GM23338 (cell line): ENCODE results near the gene LYZL6. TPM values are rescaled to one million over a fixed set of nuclear protein-coding genes. Genes with fewer than 3 reads are reported as not detected.

Source experiments
- ATAC-seq: fragments of 200-7000 bp; cut with Tn5 transposase; 3 replicates; pipeline ENCODE4 v1.9.1; 2020
- DNase-seq: peaks from one replicate; pipeline ENCODE4 v3.0.0-alpha.2; 2015; ENCODE audit warnings: low spot score
- H2AFZ ChIP-seq: fragments of 200-600 bp; sonication (generic); 2 replicates; pipeline ENCODE4 v1.8.0; 2016; ENCODE audit warnings: antibody characterized with exemption, mild to moderate bottlenecking, moderate library complexity
- H3F3A ChIP-seq: fragments of 200-600 bp; sonication (generic); replicated peaks from 2 replicates; pipeline ENCODE4 v1.8.0; 2017; ENCODE audit warnings: antibody characterized with exemption, mixed run types, low read depth
- H3K27ac ChIP-seq: fragments of 200-600 bp; sonication (generic); 2 replicates; pipeline ENCODE4 v1.6.1; 2016; ENCODE audit warnings: low read depth
- H3K27me3 ChIP-seq: fragments of 200-600 bp; sonication (generic); 2 replicates; pipeline ENCODE4 v1.8.0; 2016; ENCODE audit warnings: mild to moderate bottlenecking, mixed run types, moderate library complexity; ENCODE audit not compliant: insufficient read depth
- H3K36me3 ChIP-seq: fragments of 200-600 bp; sonication (generic); 2 replicates; pipeline ENCODE4 v1.8.0; 2016; ENCODE audit warnings: mild to moderate bottlenecking; ENCODE audit not compliant: insufficient read depth
- H3K4me1 ChIP-seq: fragments of 200-600 bp; sonication (generic); 2 replicates; pipeline ENCODE4 v1.8.0; 2016; ENCODE audit warnings: mild to moderate bottlenecking, moderate library complexity; ENCODE audit not compliant: insufficient read depth
- H3K4me2 ChIP-seq: fragments of 200-600 bp; sonication (generic); 2 replicates; pipeline ENCODE4 v1.7.1; 2017; ENCODE audit warnings: mixed run types
- H3K4me3 ChIP-seq: fragments of 200-600 bp; sonication (generic); 2 replicates; pipeline ENCODE4 v1.6.1; 2016; ENCODE audit warnings: mixed run types
- H3K79me2 ChIP-seq: fragments of 200-600 bp; sonication (generic); replicated peaks from 2 replicates; pipeline ENCODE4 v1.8.0; 2017; ENCODE audit warnings: mild to moderate bottlenecking; ENCODE audit not compliant: insufficient read depth
- H3K9me2 ChIP-seq: fragments of 200-600 bp; sonication (generic); 2 replicates; pipeline ENCODE4 v1.8.0; 2017; ENCODE audit not compliant: insufficient read depth
- H4K20me1 ChIP-seq: fragments of 200-600 bp; sonication (generic); replicated peaks from 2 replicates; pipeline ENCODE4 v1.8.0; 2017; ENCODE audit warnings: mild to moderate bottlenecking; ENCODE audit not compliant: insufficient read depth
- H3K27ac Mint-ChIP-seq: 2 replicates; pipeline ENCODE4 v1.8.0; 2020; ENCODE audit warnings: inconsistent platforms, mild to moderate bottlenecking, moderate library complexity, mixed read lengths
- H3K27me3 Mint-ChIP-seq: 3 replicates; pipeline ENCODE4 v1.8.0; 2022; ENCODE audit warnings: low read depth, mild to moderate bottlenecking, moderate library complexity, mixed read lengths, inconsistent platforms; ENCODE audit not compliant: insufficient read depth, poor library complexity
- H3K36me3 Mint-ChIP-seq: 3 replicates; pipeline ENCODE4 v1.8.0; 2021; ENCODE audit warnings: low read depth, mild to moderate bottlenecking, inconsistent platforms, moderate library complexity, mixed read lengths
- H3K4me1 Mint-ChIP-seq: 3 replicates; pipeline ENCODE4 v1.8.0; 2020; ENCODE audit warnings: mild to moderate bottlenecking, inconsistent platforms, mixed read lengths
- H3K4me3 Mint-ChIP-seq: 3 replicates; pipeline ENCODE4 v1.8.0; 2021; ENCODE audit warnings: moderate library complexity, mild to moderate bottlenecking, inconsistent platforms, mixed read lengths
- H3K9me3 Mint-ChIP-seq: 3 replicates; pipeline ENCODE4 v1.8.0; 2020; ENCODE audit warnings: moderate library complexity, mild to moderate bottlenecking, inconsistent platforms, mixed read lengths
- CREB1 ChIP-seq: fragments of 250-450 bp; sonication (Bioruptor Pico); IDR thresholded peaks from 2 replicates; pipeline ENCODE4 v1.5.0; 2020; ENCODE audit warnings: low read depth, mild to moderate bottlenecking, moderate library complexity
- EZH2 ChIP-seq: fragments of 200-600 bp; sonication (generic); IDR thresholded peaks from one replicate; pipeline ENCODE4 v1.8.0; 2017; ENCODE audit warnings: antibody characterized with exemption, mild to moderate bottlenecking, low read depth; ENCODE audit not compliant: unreplicated experiment
- EZH2phosphoT487 ChIP-seq: fragments of 200-600 bp; sonication (generic); IDR thresholded peaks from one replicate; pipeline ENCODE4 v1.8.1; 2018; ENCODE audit warnings: antibody characterized with exemption; ENCODE audit not compliant: unreplicated experiment
- JUNB ChIP-seq: IDR thresholded peaks from one replicate; pipeline ENCODE4 v1.6.1; 2016; ENCODE audit warnings: antibody characterized with exemption; ENCODE audit not compliant: unreplicated experiment
- NANOG ChIP-seq: IDR thresholded peaks from 2 replicates; pipeline ENCODE4 v1.6.1; 2016; ENCODE audit warnings: antibody characterized with exemption, borderline replicate concordance
- POLR2AphosphoS5 ChIP-seq: IDR thresholded peaks from 2 replicates; pipeline ENCODE4 v1.6.1; 2016; ENCODE audit warnings: antibody characterized with exemption, low read depth
- STAT1 ChIP-seq: IDR thresholded peaks from one replicate; pipeline ENCODE4 v1.6.1; 2016; ENCODE audit warnings: antibody characterized with exemption; ENCODE audit not compliant: unreplicated experiment
- ZNF114 ChIP-seq: fragments of 250-450 bp; sonication (Bioruptor Pico); IDR thresholded peaks from 2 replicates; pipeline ENCODE4 v1.5.0; 2020; ENCODE audit warnings: mild to moderate bottlenecking, moderate library complexity
- ZNF331 ChIP-seq: fragments of 250-450 bp; sonication (Bioruptor Pico); IDR thresholded peaks from 2 replicates; pipeline ENCODE4 v1.5.0; 2020; ENCODE audit warnings: low read depth, mild to moderate bottlenecking, moderate library complexity
- polyA plus RNA-seq: library from polyadenylated mRNA; unstranded; fragments of >200 nt; fragmentation: Nextera tagmentation; extraction: Ambion mirVana; gene quantifications from 2 replicates; pipeline ENCODE4 v1.2.1, GENCODE V29; 2016
- total RNA-seq: library from RNA; depleted of rRNA; stranded (reverse); fragments of >200 nt; shearing (Covaris generic); gene quantifications from 2 replicates; pipeline ENCODE4 v1.2.3, GENCODE V29; 2014
- TF ChIP-seq, protein P1 (sequence below): IDR thresholded peaks from 2 replicates; pipeline ENCODE4 v1.6.1; 2016; ENCODE audit warnings: antibody characterized with exemption
- TF ChIP-seq, protein P2 (sequence below): fragments of 250-450 bp; sonication (Bioruptor Pico); IDR thresholded peaks from 2 replicates; pipeline ENCODE4 v1.5.0; 2020; ENCODE audit warnings: mild to moderate bottlenecking, moderate library complexity
- TF ChIP-seq, protein P3 (sequence below), 2 experiments: fragments of 200-600 bp in 1 of 2; sonication (generic) in 1 of 2; conservative IDR thresholded peaks; 2 replicates each; pipeline versions ENCODE4 v1.5.1 to v1.6.1; 2016 to 2017; ENCODE audit warnings: antibody characterized with exemption in 2 of 2, low read depth in 2 of 2, mild to moderate bottlenecking in 2 of 2, moderate library complexity in 1 of 2
- TF ChIP-seq, protein P4 (sequence below): IDR thresholded peaks from one replicate; pipeline ENCODE4 v1.6.1; 2018; ENCODE audit warnings: antibody characterized with exemption; ENCODE audit not compliant: unreplicated experiment

LYZL6 gene
- total and polyA plus RNA-seq, 2 experiments from 2014 or later, result not detected

DNA sequence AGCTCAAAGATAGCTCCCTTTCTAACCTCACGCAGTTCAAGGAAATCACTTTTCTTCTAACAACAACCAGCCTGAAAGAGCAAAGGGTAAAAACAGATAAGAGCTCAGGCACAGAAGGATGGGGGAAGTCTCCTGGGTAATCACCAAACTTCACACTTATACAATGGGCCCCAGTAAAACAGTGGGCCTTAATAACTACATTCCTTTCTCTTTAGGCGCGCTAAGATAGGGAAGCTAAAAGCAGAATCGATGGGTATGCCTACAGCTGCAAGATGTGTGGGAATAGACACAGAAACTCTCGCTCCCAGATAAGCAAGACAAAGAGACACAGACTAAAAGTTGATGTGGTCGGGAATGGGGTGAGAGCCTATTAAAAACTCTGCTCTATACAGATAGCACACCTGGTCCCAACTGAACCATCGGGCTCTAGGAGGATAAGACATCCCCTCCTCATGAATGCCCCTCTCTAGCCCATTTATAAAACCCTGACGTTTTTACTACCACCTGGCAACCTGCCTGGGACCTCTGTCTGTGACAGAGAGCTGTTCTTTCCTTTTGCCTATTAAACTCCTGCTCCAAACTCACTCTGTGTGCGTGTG is 826 bp downstream of the LYZL6 start:
- no peaks in the 10 kb centered on the region for H3K36me3 ChIP-seq
- DNase-seq, result no peak
- H3K4me3 ChIP-seq, result no peak overlapping the region
- H3K36me3 Mint-ChIP-seq, result no peaks in the 10 kb centered on the region
- H3K9me2 ChIP-seq, result peaks cover 4% of the 10 kb centered on the region; the same call in 1 of the 2 replicates
- no peaks in the 10 kb centered on the region for H3K27me3 Mint-ChIP-seq
- no peak overlapping the region for H3K27ac Mint-ChIP-seq
- H3K79me2 ChIP-seq, result no peaks in the 10 kb centered on the region
- H3K4me2 ChIP-seq, result no peak overlapping the region
- H3K9me3 Mint-ChIP-seq, result 0 out of 3 replicates have a peak, but pooled peaks cover 3% of the 10 kb centered on the region
- no peaks in the 10 kb centered on the region for H3F3A ChIP-seq
- H2AFZ ChIP-seq, result peak overlapping the region; percentile 69; the same call in 1 of the 2 replicates
- no peak for ATAC-seq
- H3K4me3 Mint-ChIP-seq, result no peak overlapping the region
- H3K4me1 ChIP-seq, result no peaks in the 10 kb centered on the region
- no peaks in the 10 kb centered on the region for H3K27me3 ChIP-seq
- no peaks in the 10 kb centered on the region for H3K4me1 Mint-ChIP-seq
- no peak overlapping the region for H3K27ac ChIP-seq
- no peak for TF ChIP-seq ZNF331 (CRISPR knock-in tag)
- TF ChIP-seq, protein P1, sequence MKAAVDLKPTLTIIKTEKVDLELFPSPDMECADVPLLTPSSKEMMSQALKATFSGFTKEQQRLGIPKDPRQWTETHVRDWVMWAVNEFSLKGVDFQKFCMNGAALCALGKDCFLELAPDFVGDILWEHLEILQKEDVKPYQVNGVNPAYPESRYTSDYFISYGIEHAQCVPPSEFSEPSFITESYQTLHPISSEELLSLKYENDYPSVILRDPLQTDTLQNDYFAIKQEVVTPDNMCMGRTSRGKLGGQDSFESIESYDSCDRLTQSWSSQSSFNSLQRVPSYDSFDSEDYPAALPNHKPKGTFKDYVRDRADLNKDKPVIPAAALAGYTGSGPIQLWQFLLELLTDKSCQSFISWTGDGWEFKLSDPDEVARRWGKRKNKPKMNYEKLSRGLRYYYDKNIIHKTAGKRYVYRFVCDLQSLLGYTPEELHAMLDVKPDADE, result no peak
- TF ChIP-seq JUNB, result no peak
- TF ChIP-seq NANOG, result no peak
- TF ChIP-seq POLR2AphosphoS5, result no peak
- no peak for TF ChIP-seq CREB1 (CRISPR knock-in tag)
- TF ChIP-seq, protein P2, sequence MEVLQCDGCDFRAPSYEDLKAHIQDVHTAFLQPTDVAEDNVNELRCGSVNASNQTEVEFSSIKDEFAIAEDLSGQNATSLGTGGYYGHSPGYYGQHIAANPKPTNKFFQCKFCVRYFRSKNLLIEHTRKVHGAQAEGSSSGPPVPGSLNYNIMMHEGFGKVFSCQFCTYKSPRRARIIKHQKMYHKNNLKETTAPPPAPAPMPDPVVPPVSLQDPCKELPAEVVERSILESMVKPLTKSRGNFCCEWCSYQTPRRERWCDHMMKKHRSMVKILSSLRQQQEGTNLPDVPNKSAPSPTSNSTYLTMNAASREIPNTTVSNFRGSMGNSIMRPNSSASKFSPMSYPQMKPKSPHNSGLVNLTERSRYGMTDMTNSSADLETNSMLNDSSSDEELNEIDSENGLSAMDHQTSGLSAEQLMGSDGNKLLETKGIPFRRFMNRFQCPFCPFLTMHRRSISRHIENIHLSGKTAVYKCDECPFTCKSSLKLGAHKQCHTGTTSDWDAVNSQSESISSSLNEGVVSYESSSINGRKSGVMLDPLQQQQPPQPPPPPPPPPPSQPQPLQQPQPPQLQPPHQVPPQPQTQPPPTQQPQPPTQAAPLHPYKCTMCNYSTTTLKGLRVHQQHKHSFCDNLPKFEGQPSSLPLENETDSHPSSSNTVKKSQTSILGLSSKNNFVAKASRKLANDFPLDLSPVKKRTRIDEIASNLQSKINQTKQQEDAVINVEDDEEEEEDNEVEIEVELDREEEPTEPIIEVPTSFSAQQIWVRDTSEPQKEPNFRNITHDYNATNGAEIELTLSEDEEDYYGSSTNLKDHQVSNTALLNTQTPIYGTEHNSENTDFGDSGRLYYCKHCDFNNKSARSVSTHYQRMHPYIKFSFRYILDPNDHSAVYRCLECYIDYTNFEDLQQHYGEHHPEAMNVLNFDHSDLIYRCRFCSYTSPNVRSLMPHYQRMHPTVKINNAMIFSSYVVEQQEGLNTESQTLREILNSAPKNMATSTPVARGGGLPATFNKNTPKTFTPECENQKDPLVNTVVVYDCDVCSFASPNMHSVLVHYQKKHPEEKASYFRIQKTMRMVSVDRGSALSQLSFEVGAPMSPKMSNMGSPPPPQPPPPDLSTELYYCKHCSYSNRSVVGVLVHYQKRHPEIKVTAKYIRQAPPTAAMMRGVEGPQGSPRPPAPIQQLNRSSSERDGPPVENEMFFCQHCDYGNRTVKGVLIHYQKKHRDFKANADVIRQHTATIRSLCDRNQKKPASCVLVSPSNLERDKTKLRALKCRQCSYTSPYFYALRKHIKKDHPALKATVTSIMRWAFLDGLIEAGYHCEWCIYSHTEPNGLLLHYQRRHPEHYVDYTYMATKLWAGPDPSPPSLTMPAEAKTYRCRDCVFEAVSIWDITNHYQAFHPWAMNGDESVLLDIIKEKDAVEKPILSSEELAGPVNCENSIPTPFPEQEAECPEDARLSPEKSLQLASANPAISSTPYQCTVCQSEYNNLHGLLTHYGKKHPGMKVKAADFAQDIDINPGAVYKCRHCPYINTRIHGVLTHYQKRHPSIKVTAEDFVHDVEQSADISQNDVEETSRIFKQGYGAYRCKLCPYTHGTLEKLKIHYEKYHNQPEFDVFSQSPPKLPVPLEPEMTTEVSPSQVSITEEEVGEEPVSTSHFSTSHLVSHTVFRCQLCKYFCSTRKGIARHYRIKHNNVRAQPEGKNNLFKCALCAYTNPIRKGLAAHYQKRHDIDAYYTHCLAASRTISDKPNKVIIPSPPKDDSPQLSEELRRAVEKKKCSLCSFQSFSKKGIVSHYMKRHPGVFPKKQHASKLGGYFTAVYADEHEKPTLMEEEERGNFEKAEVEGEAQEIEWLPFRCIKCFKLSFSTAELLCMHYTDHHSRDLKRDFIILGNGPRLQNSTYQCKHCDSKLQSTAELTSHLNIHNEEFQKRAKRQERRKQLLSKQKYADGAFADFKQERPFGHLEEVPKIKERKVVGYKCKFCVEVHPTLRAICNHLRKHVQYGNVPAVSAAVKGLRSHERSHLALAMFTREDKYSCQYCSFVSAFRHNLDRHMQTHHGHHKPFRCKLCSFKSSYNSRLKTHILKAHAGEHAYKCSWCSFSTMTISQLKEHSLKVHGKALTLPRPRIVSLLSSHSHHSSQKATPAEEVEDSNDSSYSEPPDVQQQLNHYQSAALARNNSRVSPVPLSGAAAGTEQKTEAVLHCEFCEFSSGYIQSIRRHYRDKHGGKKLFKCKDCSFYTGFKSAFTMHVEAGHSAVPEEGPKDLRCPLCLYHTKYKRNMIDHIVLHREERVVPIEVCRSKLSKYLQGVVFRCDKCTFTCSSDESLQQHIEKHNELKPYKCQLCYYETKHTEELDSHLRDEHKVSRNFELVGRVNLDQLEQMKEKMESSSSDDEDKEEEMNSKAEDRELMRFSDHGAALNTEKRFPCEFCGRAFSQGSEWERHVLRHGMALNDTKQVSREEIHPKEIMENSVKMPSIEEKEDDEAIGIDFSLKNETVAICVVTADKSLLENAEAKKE, result no peak
- TF ChIP-seq STAT1, result no peak
- TF ChIP-seq EZH2, result no peak
- TF ChIP-seq ZNF114 (CRISPR knock-in tag), result no peak
- TF ChIP-seq, protein P3, sequence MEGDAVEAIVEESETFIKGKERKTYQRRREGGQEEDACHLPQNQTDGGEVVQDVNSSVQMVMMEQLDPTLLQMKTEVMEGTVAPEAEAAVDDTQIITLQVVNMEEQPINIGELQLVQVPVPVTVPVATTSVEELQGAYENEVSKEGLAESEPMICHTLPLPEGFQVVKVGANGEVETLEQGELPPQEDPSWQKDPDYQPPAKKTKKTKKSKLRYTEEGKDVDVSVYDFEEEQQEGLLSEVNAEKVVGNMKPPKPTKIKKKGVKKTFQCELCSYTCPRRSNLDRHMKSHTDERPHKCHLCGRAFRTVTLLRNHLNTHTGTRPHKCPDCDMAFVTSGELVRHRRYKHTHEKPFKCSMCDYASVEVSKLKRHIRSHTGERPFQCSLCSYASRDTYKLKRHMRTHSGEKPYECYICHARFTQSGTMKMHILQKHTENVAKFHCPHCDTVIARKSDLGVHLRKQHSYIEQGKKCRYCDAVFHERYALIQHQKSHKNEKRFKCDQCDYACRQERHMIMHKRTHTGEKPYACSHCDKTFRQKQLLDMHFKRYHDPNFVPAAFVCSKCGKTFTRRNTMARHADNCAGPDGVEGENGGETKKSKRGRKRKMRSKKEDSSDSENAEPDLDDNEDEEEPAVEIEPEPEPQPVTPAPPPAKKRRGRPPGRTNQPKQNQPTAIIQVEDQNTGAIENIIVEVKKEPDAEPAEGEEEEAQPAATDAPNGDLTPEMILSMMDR (conservative IDR thresholded peaks at IDR 0.05; ENCODE audit: low read depth in 2 of 2), result no peak
- TF ChIP-seq, protein P4, sequence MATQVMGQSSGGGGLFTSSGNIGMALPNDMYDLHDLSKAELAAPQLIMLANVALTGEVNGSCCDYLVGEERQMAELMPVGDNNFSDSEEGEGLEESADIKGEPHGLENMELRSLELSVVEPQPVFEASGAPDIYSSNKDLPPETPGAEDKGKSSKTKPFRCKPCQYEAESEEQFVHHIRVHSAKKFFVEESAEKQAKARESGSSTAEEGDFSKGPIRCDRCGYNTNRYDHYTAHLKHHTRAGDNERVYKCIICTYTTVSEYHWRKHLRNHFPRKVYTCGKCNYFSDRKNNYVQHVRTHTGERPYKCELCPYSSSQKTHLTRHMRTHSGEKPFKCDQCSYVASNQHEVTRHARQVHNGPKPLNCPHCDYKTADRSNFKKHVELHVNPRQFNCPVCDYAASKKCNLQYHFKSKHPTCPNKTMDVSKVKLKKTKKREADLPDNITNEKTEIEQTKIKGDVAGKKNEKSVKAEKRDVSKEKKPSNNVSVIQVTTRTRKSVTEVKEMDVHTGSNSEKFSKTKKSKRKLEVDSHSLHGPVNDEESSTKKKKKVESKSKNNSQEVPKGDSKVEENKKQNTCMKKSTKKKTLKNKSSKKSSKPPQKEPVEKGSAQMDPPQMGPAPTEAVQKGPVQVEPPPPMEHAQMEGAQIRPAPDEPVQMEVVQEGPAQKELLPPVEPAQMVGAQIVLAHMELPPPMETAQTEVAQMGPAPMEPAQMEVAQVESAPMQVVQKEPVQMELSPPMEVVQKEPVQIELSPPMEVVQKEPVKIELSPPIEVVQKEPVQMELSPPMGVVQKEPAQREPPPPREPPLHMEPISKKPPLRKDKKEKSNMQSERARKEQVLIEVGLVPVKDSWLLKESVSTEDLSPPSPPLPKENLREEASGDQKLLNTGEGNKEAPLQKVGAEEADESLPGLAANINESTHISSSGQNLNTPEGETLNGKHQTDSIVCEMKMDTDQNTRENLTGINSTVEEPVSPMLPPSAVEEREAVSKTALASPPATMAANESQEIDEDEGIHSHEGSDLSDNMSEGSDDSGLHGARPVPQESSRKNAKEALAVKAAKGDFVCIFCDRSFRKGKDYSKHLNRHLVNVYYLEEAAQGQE, result no peak
- no peak for TF ChIP-seq EZH2phosphoT487
- no peaks in the 10 kb centered on the region for H4K20me1 ChIP-seq
